HG03060 (cell line): ENCODE measurements around the gene GMPPB.
"Not testable (repeated sequence)": the region's sequence is repeated elsewhere in the genome, so short reads cannot be mapped to it uniquely, and the experiment has no call there.

ENCODE experiments used
- ATAC-seq: cut with Tn5 transposase; IDR thresholded peaks from one replicate; pipeline ENCODE4 v1.9.1; 2021; ENCODE audit warnings: low read depth, moderate number of reproducible peaks; ENCODE audit not compliant: unreplicated experiment

GMPPB gene

DNA sequence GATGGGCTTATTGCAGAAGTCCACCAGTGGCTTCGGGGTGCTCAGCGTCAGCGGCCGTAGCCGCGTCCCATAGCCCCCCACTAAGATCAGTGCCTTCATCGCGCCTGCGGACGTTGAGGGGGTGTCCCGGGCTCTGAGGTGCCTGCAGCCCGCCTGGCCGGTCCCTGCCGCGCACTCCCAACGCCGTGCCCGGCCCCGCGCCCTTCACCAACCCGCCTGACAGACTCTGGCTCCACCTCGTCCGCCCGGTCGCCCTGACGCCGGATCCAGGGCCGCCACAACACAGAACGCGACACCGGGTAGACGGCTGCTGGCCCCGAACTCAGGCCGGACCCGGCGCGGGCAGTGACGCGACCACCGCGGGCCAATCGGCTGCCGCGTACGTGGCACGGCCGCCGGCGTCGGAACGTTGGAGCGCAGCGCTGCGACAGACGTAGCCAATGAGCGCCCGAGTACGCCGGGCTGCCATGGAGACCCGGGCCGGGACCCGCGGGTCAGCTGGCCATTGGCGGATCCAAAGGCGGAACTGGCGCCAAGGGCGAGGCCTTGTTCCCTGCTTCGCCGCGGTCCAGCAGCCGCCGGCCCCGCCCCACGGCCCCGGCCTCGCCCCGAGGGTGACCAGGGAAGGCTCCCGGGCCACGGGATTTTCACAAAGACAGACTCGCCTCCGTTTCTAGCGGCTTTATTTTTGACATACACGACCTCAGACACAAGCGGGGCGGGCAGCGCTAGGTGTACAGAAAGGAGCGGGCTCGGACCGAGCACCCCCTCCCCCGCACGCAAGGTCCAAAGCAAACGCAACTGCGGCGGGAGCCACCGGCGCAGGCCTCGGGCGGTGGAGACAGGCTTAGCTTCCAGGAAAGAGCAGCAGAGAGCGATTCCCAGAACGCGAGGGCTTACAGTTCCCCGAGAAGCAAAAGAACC lies at the start of gene GMPPB:
GMPPB (minus strand) TSS at position 324 of the 924 bp plus-strand sequence; CDS start at position 99, 225 bp downstream.
- ATAC-seq, result peak; percentile 60

DNA sequence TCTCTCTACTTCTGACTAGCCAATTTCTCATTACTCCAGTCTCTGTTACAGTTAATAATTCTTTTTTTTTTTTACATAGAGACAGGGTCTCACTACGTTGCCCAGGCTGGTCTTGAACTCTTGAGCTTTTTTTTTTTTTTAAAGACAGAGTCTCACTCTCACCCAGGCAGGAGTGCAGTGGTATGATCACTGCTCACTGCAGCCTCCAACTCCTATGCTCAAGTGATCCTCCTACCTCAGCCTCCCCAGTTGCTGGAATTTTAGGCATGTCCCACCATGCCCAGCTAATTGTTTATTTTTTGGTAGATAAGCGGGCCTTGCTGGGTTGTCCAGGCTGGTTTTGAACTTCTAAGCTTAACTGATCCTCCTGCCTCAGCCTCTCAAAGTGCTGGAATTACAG lies 49.0 kb upstream of the GMPPB start:
- ATAC-seq, result no peak

DNA sequence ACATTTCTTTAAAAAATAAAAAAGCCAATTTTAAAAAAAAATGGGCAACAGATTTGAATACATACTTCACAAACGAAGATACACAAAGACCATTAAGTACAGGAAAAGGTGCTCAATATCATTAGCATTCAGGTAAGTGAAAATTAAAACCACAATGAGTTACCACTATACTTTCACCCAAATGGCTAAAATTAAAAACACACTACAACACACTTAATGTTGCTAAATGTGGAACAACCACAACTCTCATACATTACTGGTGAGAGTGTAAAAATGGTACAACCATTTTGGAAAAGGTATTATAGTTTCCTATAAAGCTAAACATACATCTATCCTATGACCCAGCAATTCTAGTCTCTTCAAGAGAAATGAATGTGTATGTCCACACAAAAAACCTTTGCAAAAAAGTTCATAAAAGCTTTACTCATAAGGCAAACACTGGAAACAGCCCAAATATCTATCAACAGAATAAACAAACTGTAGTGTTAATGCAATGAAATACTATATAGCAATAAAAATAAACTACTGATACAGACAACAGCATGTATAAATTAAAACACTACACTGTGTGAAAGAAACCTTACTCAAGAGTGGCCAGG lies 47.7 kb upstream of the GMPPB start:
- ATAC-seq, result no peak

DNA sequence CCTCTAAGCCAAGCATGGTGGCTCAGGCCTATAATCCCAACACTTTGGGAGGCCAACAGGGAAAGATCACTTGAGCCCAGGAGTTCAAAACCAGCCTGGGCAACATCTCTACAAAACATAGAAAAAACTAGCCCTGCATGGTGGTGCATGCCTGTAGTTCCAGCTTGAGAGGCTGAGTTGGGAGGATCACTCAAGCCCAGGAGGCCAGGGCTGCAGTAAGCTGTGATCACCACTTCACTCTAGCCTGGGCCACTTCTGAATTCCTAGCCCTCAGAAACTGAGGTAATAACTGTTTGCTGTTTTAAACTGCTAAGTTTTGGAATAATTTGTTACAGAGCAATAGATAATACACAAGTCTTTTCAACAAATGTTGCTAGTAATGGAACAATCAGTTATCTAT lies 46.2 kb upstream of the GMPPB start:
- no peak for ATAC-seq

DNA sequence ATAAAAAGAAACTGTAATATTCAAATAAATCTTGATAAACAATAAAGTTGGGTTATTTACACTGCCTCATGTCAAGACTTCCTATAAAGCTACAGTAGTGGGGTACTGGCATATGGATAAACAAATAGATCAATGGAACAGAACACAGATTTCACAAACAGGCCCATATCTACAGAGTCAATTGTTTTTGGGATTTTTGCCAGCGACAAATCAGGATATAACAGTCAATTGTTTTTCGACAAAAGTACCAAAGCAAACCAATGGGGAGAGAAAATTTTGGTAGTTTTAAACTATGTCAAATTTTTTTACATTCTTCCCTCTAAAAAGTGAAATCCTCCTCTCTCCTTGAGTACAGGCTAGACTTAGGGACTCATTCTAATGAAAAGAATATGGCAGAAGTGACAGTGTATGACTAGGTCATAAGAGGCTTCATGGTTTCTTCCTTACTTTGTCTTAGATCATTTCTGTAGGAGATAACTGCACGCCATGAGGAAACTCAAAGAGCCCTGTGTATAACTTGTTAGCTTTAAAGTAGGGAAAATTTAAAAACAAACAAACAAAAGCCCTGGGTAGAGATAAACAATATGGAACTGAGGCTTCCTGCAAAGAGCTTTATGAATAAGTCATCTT lies 45.6 kb upstream of the GMPPB start:
- ATAC-seq, result no peak

DNA sequence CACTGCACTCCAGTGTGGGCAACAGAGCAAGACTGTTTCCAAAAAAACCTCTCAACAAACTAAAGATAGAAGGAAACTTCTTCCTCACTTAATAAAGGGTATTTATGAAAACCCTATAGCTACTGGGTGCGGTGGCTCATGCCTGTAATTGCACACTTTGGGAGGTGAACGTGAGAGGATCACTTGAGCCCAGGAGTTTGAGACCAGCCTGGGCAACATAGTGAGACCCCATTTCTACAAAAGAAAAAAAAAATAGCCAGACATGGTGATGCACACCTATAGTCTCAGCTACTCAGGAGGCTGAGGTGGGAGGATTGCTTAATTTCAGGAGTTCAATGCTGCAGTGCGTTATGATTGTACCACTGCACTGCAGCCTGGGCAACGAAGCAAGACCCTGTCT lies 40.2 kb upstream of the GMPPB start:
- no peak for ATAC-seq

DNA sequence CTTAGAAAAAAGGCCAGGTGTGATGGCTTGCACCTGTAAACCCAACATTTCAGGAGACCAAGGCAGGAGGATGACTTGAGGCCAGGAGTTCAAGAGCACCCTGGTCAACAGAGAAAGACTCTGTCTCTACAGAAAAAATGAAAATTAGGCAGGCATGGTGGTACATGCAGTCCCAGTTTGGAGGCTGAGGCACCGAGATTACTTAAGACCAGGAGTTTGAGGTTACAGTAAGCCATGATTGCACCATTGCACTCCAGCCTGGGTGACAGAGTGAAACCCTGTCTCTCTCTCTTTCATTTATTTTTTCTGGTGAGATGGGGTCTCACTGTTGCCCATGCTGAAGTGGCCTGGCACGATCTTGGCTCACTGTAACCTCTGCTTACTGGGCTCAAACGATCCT lies 37.9 kb upstream of the GMPPB start:
- ATAC-seq, result no peak

DNA sequence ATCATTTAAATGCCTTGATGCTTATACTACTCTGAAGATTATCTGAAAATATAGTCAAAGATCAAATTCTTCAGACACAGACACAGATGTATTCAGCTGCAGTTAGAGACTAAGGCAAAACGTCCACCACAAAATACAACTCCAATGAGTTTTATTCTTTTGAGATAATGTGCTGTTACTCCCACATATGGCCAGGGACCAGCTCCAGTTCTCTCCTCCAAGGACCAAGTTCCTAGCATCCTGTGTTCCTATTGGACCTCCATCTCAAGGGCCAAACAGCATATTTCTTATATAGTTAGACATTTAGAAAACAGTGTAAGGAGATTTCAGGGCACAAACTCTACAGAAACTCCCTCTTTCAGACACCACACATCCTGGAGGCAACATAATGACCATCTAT lies 35.5 kb upstream of the GMPPB start:
- no peak for ATAC-seq

DNA sequence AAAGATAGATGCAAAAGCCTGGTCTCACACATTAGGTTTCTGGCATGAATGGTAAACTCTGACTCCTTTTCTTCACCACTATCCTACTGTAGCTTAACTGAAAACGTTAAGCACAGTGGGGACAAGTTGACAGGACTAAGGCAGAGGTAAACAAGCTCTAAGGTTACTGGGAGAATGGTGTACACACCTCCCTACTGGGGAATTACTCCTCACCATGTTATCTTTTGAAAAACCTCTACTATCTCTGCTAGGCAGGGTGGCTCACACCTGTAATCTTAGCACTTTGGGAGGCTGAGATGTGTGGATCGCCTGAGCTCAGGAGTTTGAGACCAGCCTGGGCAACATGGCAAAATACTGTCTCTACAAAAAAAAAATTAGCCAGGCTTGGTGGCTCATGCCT lies 33.4 kb upstream of the GMPPB start:
- ATAC-seq, result no peak

DNA sequence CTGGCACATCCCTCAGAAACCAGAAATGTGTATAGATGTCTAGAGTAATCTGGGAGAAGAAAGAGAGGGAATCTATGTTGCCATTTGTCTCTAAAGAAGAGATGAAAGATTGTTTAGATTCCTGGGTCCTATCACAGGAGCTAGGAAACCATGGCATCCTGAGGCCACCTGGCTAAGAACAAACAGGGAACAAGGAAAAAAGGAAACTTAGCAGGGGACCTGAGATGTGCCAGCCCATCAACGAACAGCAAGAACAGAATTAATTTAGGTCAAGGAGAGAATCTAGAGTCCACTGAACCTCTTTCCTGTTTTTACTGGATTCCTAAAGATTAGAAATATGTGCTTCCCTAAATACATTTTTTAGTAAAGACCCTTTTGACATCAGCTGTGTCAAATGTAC lies 32.3 kb upstream of the GMPPB start:
- no peak for ATAC-seq

DNA sequence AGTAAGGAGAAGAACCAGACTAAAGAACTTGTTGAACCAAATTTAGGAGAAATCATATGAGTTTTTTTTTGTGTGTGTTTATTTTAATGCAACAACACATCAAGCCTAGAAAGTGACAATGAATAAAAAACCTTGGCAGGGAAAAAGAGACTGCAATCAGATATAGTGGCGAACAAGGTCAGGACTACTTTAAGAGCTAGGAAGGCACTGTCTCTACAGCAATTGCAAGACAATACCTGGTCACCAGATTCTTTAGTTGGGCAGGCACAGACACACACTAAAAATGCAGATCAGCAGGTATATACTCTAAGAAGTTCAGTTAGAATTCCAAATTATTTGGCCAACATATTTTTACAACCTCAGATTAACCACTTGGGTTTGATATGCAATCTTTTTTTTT lies 30.8 kb upstream of the GMPPB start:
- no peak for ATAC-seq

DNA sequence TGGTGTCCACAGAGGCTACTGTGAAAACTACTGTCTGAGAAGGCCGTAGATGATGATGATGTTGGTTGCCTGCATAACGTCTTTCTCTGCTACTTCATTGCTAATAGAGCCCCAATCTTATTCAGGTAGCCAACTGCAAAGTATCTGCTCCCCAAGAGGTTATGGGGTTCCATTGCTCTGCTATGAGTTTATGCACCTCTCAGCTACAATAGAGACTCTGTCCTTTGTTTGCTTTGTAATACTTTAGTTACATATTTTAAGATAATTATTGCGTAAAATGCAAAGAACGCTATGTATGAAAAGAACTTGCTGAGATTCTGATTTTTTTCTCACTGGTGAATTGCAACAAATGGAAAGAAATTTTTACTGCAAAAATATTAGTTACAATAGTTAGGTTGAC lies 27.8 kb upstream of the GMPPB start:
- ATAC-seq, result no peak

DNA sequence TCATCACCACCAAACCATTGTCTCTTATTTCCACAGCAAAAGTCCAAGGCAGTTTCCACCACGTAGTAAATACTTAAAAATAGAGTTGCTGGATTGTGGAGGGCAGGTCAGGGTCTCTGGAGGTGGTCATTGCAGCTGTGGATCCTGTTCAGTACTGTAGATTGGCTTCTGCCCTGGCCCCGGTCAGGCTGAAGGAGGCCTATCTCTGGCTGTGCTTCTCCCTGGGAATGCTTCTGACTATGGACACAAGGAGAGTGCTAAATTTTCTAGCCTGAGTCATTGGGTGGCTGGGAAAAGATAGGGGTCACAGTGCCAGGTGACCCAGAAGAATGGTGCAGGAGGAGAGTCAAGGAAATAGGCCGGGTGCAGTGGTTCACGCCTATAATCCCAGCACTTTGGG lies 26.3 kb upstream of the GMPPB start:
- no peak for ATAC-seq

DNA sequence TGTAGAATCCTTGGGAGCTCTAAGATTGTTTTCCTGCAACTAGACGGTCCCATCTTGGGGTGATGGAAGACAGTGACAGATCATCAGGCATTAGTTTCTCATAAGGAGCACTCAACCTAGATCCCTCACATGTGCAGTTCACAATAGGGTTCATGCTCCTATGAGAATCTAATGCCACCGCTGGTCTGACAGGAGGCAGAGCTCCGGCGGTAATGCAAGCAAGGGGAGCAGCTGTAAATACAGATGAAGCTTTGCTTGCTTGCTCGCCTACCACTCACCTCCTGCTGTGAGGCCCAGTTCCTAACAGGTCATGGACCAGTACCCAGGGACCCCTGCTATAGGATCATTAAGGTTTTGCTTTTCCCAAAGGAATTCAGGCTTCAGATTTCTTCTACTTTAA lies 25.1 kb upstream of the GMPPB start:
- ATAC-seq, result not testable (repeated sequence)

DNA sequence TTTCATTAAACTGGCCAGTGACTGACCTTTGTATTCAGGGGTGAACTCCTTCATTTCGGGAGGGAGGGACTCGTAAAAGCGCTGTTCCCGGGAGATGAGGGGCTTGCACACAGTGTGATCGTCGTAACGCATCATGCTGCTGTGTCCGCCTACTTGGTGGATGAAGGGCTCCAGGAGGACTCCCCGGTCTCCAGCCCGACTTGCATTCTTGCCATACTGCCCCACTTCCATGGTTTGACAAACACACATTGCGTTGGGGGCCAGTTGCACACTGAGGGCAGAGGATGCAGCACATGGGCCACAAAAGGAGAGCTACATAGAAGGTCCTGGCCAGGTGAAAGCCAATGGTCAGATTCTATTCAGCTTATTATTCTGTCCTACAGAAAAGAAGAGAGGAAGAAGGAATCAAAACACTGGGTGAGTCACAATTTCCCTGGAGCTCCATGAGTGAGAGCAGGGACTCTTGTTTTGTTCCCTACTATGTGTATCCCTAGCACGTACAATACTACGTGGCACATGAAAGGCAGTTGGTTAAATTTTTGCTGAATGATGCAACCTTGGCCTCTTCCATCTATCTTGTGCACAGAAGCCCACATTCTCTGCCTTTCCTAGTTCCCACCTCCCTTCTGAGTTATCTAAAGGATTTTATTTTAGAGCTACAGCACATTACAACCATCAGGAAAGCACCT lies 24.2 kb upstream of the GMPPB start:
- no peak for ATAC-seq

DNA sequence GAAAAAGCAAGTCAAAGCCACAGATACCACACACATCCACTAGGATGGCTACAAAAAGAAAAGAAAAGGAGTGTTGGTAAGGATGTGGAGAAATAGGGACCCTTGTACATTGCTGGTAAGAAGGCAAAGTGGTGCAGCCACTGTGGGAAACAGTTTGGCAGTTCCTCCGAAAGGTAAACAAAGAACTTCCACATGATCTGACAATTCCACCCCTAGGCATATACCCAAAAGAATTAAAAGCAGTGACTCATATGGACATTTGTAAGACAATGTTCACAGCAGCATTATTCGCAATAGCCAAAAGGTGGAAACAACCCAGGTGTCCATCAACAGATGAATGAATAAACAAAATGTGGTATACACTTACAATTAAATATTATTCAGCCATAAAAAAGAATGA lies 22.2 kb upstream of the GMPPB start:
- ATAC-seq, result no peak

DNA sequence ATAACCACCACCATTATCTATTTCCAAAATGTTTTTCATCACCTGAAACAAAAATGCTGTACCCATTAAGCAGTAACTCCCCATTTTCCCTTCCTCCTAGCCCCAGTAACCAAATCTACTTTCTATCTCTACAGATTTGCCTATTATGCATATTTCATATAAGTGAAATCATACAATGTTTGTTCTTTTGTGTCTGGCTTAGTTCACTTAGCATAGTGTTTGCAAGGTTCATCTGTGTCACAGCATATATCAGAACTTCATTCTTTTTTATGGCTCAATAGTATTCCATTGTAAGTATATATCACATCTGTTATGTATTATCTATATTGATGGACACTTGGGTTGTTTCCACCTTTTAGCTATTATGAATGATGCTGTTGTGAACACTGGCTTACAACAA lies 16.7 kb upstream of the GMPPB start:
- ATAC-seq, result no peak

DNA sequence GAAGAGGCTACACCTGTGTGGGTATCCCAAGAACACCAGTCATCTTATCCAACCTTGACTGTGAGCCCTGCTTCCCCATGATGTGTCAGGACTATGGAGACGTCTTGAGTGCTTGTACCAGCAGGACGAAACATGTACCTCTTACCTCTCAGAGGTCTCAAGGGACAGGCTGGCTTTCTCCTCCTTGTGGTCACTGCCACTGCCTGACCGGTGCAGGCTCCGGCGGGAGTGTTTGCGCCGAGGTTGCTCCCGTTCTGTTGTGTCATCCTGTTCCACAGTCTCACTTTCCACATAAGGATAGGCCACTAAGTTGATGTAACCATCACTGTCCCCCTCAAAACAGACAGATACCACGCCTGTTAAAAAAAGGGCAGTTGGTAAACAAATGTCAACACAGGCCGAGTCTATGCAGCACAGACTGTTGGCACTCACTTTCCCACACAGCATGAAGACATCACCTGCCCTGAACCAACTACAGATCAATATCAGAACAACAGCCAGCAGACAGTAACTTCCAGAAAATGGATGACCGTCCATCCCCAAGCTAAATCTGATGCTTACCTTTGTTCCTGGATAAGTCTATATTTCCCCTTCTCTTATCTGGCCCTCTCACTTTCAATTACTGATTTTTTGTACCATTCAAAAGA lies 14.4 kb upstream of the GMPPB start:
- ATAC-seq, result no peak

DNA sequence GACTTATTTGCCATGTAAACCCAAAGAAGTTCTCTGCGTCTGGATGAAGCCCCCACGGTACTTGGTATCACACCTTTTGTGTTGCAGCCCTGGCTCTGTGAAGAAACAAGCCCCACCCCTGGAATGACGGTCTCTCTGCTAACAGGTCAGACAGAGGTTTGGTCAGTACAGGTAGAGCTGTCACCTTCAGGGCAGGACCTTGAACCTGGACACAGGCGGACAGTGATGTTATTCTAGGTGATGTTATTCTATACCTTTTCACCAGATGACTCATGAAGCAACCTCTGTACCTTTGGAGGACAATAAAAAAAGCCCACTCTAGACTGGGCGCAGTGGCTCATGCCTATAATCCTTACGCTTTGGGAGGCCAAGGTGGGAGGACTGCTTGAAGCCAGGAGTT lies 11.0 kb upstream of the GMPPB start:
- ATAC-seq, result no peak

DNA sequence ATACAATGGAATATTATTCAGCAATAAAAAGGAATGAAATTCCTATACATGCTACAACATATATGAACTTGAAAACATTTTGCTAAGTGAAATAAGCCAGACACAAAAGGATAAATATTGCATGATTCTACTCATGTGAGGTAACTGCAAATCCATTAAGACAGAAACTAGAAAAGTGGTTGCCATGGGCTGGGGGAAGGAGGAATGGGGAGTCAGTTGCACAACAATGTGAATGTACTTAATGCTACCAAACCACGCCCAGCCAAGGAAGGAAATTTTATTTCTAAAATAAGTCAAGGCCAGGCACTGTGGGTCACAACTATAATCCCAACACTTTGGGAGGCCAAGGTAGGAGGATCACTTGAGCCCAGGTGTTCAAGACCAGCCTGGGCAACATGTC lies 9.8 kb upstream of the GMPPB start:
- ATAC-seq, result no peak

DNA sequence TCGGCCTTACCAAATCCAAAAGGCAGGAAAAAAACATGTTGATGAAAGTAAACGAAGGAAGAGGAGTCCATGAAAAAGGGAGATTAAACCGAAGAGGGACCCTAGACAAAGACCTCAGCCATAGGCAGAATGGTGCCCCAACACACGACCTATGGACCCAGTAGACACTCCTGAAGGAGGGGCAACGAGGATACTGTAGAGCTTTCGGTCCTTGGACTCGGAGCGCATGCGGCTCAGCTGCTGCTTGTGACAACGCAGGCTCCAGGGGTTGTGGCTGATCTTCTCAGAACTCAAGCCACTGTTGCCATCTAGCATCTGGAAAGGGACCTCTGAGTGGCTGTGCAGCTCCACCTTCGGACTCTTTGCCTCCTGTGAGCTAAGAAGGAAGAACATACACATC lies 8.8 kb upstream of the GMPPB start:
- ATAC-seq, result no peak
